HCT116 (cell line): ENCODE results near the gene DLK1. TPM values are rescaled to one million over a fixed set of nuclear protein-coding genes. Genes with fewer than 3 reads are reported as not detected.

Experiments
- ATAC-seq: fragments of 200-7000 bp; cut with Tn5 transposase; 2 replicates; pipeline ENCODE4 v1.9.1; 2020; ENCODE audit warnings: mild to moderate bottlenecking, moderate library complexity
- BruUV-seq: library from RNA; stranded (reverse); fragments of 400-500 nt; replicated peaks from 2 replicates; lab custom pipeline; 2021; lab: Mats Ljungman, UMichigan
- CTCF ChIA-PET: fragments of 300-600 bp; sonication (Branson Sonifier 250); formaldehyde crosslinking; loops from one replicate; lab custom pipeline; 2021; ENCODE audit warnings: antibody characterized with exemption; lab: Charles Lee
- POLR2A ChIA-PET: fragments of 300-600, 350-600 bp; sonication (Branson Sonifier 250); formaldehyde crosslinking; loops from one replicate; lab custom pipeline; 2021; ENCODE audit warnings: antibody characterized with exemption; lab: Charles Lee
- RAD21 ChIA-PET, 2 experiments: fragments of 300-600 bp; sonication (Branson Sonifier 250); formaldehyde crosslinking; loops; one replicate each; lab custom pipeline; 2023; ENCODE audit warnings: low total read pairs in 2 of 2; ENCODE audit not compliant: uncharacterized antibody in 2 of 2, unreplicated experiment in 2 of 2, low non-redundant PET in 1 of 2; lab: Charles Lee
- DNase-seq: peaks from one replicate; pipeline ENCODE4 v3.0.0-alpha.2; 2010; ENCODE audit warnings: low read depth, low spot score
- H2AFZ ChIP-seq: fragments of 200-600 bp; shearing (Covaris generic), sonication (generic); 2 replicates; pipeline ENCODE4 v1.6.1; 2017; ENCODE audit warnings: low read depth, mixed run types, mixed read lengths, antibody characterized with exemption, low read length; ENCODE audit not compliant: poor library complexity, severe bottlenecking
- H3K27ac ChIP-seq: 2 replicates; pipeline ENCODE4 v1.5.1; 2012; ENCODE audit warnings: low read depth, low read length
- H3K27me3 ChIP-seq: fragments of 200-600 bp; sonication (generic); 2 replicates; pipeline ENCODE4 v1.6.1; 2016; ENCODE audit warnings: mixed run types, low read length, mixed read lengths; ENCODE audit not compliant: insufficient read depth
- H3K36me3 ChIP-seq, 2 experiments: fragments of 200-500 bp in 1 of 2; fragments of 200-600 bp in 1 of 2; sonication (Bioruptor generic) in 1 of 2; sonication (generic) in 1 of 2; 2 replicates each; pipeline versions ENCODE4 v1.5.1 to v1.6.1; 2014 to 2016; ENCODE audit warnings: low read length in 2 of 2, inconsistent platforms in 1 of 2, mixed read lengths in 1 of 2, mixed run types in 1 of 2; ENCODE audit not compliant: insufficient read depth in 2 of 2, control insufficient read depth in 1 of 2
- H3K4me1 ChIP-seq, 2 experiments: fragments of 200-600 bp in 1 of 2; sonication (generic) in 1 of 2; 2 replicates each; pipeline versions ENCODE4 v1.5.1 to v1.6.1; 2012 to 2017; ENCODE audit warnings: low read length in 2 of 2, inconsistent platforms in 1 of 2, mild to moderate bottlenecking in 1 of 2, mixed read lengths in 1 of 2, mixed run types in 1 of 2, moderate library complexity in 1 of 2; ENCODE audit not compliant: insufficient read depth in 2 of 2, control insufficient read depth in 1 of 2
- H3K4me2 ChIP-seq: fragments of 200-600 bp; sonication (generic); 2 replicates; pipeline ENCODE4 v1.6.1; 2017; ENCODE audit warnings: mixed run types, low read length, mixed read lengths
- H3K4me3 ChIP-seq, 2 experiments: fragments of 200-600 bp in 1 of 2; sonication (generic) in 1 of 2; replicated peaks in 1 of 2; 2 replicates each; pipeline ENCODE4 v1.5.1; 2011 to 2016; ENCODE audit warnings: low read length in 2 of 2, control low read depth in 1 of 2, low read depth in 1 of 2, mild to moderate bottlenecking in 1 of 2, mixed read lengths in 1 of 2, mixed run types in 1 of 2
- H3K79me2 ChIP-seq: fragments of 200-600 bp; sonication (generic); 2 replicates; pipeline ENCODE4 v1.6.1; 2017; ENCODE audit warnings: mild to moderate bottlenecking, mixed run types, low read length, moderate library complexity, mixed read lengths; ENCODE audit not compliant: insufficient read depth
- H3K9ac ChIP-seq: fragments of 200-600 bp; sonication (generic); 2 replicates; pipeline ENCODE4 v1.6.1; 2016; ENCODE audit warnings: low read length, mixed read lengths
- H3K9me2 ChIP-seq: fragments of 200-600 bp; sonication (generic), shearing (Covaris generic); 2 replicates; pipeline ENCODE4 v1.6.1; 2017; ENCODE audit warnings: mixed run types, mild to moderate bottlenecking, moderate library complexity; ENCODE audit not compliant: insufficient read depth
- H3K9me3 ChIP-seq, 2 experiments: fragments of 200-500 bp in 1 of 2; fragments of 200-600 bp in 1 of 2; sonication (Bioruptor generic) in 1 of 2; sonication (generic) in 1 of 2; 2 replicates each; pipeline ENCODE4 v1.6.1; 2014 to 2017; ENCODE audit warnings: low read length in 2 of 2, mixed read lengths in 2 of 2, inconsistent platforms in 1 of 2, low read depth in 1 of 2, mild to moderate bottlenecking in 1 of 2, mixed run types in 1 of 2, moderate library complexity in 1 of 2; ENCODE audit not compliant: control insufficient read depth in 1 of 2, insufficient read depth in 1 of 2
- H4K20me1 ChIP-seq: fragments of 200-600 bp; sonication (generic), shearing (Covaris generic); 2 replicates; pipeline ENCODE4 v1.6.1; 2017; ENCODE audit warnings: mixed run types, mild to moderate bottlenecking, moderate library complexity; ENCODE audit not compliant: insufficient read depth
- CBX3 ChIP-seq: IDR thresholded peaks from 2 replicates; pipeline ENCODE4 v1.6.1; 2012; ENCODE audit warnings: low read depth
- CTCF ChIP-seq, 3 experiments: fragments of 200-600 bp in 1 of 3; sonication (generic) in 1 of 3; IDR thresholded peaks in 2 of 3; conservative IDR thresholded peaks in 1 of 3; 2 replicates each; pipeline ENCODE4 v1.5.1; 2012 to 2017; ENCODE audit warnings: low read depth in 2 of 3, low read length in 2 of 3, antibody characterized with exemption in 1 of 3, borderline replicate concordance in 1 of 3, control low read depth in 1 of 3, mild to moderate bottlenecking in 1 of 3, mixed read lengths in 1 of 3, mixed run types in 1 of 3, moderate library complexity in 1 of 3; ENCODE audit not compliant: insufficient read depth in 1 of 3
- EGR1 ChIP-seq: IDR thresholded peaks from 2 replicates; pipeline ENCODE4 v1.6.1; 2012; ENCODE audit warnings: low read depth
- EZH2phosphoT487 ChIP-seq: fragments of 200-600 bp; IDR thresholded peaks from 2 replicates; pipeline ENCODE4 v1.6.1; 2018; ENCODE audit warnings: antibody characterized with exemption, borderline replicate concordance
- FOSL1 ChIP-seq: IDR thresholded peaks from 2 replicates; pipeline ENCODE4 v1.6.1; 2012; ENCODE audit warnings: low read depth
- JUND ChIP-seq: IDR thresholded peaks from 2 replicates; pipeline ENCODE4 v1.6.1; 2012
- POLR2A ChIP-seq: IDR thresholded peaks from 2 replicates; pipeline ENCODE4 v1.7.0; 2011; ENCODE audit warnings: borderline replicate concordance; ENCODE audit not compliant: insufficient read depth, insufficient read length; ENCODE audit errors: extremely low read depth
- POLR2AphosphoS5 ChIP-seq: IDR thresholded peaks from 2 replicates; pipeline ENCODE4 v1.6.1; 2011; ENCODE audit warnings: mild to moderate bottlenecking, low read depth, low read length, moderate library complexity
- SIN3A ChIP-seq: IDR thresholded peaks from 2 replicates; pipeline ENCODE4 v1.6.1; 2012; ENCODE audit warnings: low read depth
- SP1 ChIP-seq: IDR thresholded peaks from 2 replicates; pipeline ENCODE4 v1.6.1; 2012; ENCODE audit warnings: low read depth
- TCF7L2 ChIP-seq: IDR thresholded peaks from 2 replicates; pipeline ENCODE4 v1.7.0; 2011; ENCODE audit warnings: borderline replicate concordance, inconsistent platforms; ENCODE audit not compliant: insufficient read depth, insufficient read length; ENCODE audit errors: extremely low read depth
- ZBTB33 ChIP-seq: IDR thresholded peaks from 2 replicates; pipeline ENCODE4 v1.6.1; 2011; ENCODE audit warnings: mild to moderate bottlenecking, low read length, moderate library complexity; ENCODE audit not compliant: insufficient replicate concordance; ENCODE audit errors: extremely low read depth
- ZFX ChIP-seq: fragments of 450-650 bp; IDR thresholded peaks from 2 replicates; pipeline ENCODE4 v1.6.1; 2017
- ZNF274 ChIP-seq: fragments of 200-500 bp; sonication (Bioruptor generic); IDR thresholded peaks from 2 replicates; pipeline ENCODE4 v1.6.1; 2014; ENCODE audit warnings: mild to moderate bottlenecking, low read depth, low read length, inconsistent platforms
- intact Hi-C: fragments of 100-400 bp; cut with micrococcal nuclease; formaldehyde crosslinking; loops from 2 replicates; pipeline ENCODE4 v1.10.0; 2022
- total RNA-seq: library from RNA; stranded (reverse); gene quantifications from one replicate; pipeline ENCODE4 v1.2.1, GENCODE V29; 2021; ENCODE audit not compliant: unreplicated experiment
- TF ChIP-seq, protein P1 (sequence below): IDR thresholded peaks from 2 replicates; pipeline ENCODE4 v1.6.1; 2012
- TF ChIP-seq, protein P2 (sequence below): IDR thresholded peaks from 2 replicates; pipeline ENCODE4 v1.6.1; 2012

The DLK1 gene
- total RNA-seq, 1 experiment from 2014 or later = 1.5 TPM

GRCh38 chr14:100767788-100768536 is 41.3 kb downstream of the DLK1 start:
- no peaks in the 10 kb centered on the region for H3K79me2 ChIP-seq
- RAD21 ChIA-PET = no interaction called here
- ATAC-seq = no peak
- H3K4me2 ChIP-seq = no peak overlapping the region
- peaks cover 5% of the 10 kb centered on the region; the same call in 1 of the 2 replicates for H3K27me3 ChIP-seq
- POLR2A ChIA-PET = no interaction called here
- no peak overlapping the region for H3K27ac ChIP-seq
- H3K4me1 ChIP-seq = no peaks in the 10 kb centered on the region
- CTCF ChIA-PET = no interaction called here
- H3K4me3 ChIP-seq = no peak overlapping the region
- H2AFZ ChIP-seq = no peak overlapping the region
- H3K9me3 ChIP-seq = no peaks in the 10 kb centered on the region
- BruUV-seq = no TSS peak
- intact Hi-C loops = no loop called here
- no peaks in the 10 kb centered on the region for H3K9me2 ChIP-seq
- DNase-seq = no peak
- H3K36me3 ChIP-seq = no peaks in the 10 kb centered on the region
- H4K20me1 ChIP-seq = no peaks in the 10 kb centered on the region
- TF ChIP-seq SIN3A (no peak), ZFX (no peak), POLR2A (no peak), POLR2AphosphoS5 (no peak), ZNF274 (no peak), CTCF (IDR thresholded peaks at IDR 0.05 in 2 of 3, conservative IDR thresholded peaks at IDR 0.05 in 1 of 3; ENCODE audit: borderline replicate concordance in 1 of 3, insufficient read depth in 1 of 3, low read depth in 2 of 3, low read length in 2 of 3) (no peak), ZBTB33 (no peak), FOSL1 (no peak), SP1 (no peak), TCF7L2 (no peak), JUND (no peak), EZH2phosphoT487 (no peak), EGR1 (no peak), CBX3 (no peak)
- TF ChIP-seq, protein P1, sequence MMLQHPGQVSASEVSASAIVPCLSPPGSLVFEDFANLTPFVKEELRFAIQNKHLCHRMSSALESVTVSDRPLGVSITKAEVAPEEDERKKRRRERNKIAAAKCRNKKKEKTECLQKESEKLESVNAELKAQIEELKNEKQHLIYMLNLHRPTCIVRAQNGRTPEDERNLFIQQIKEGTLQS = no peak
- TF ChIP-seq, protein P2, sequence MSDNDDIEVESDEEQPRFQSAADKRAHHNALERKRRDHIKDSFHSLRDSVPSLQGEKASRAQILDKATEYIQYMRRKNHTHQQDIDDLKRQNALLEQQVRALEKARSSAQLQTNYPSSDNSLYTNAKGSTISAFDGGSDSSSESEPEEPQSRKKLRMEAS = no peak
- no peak overlapping the region for H3K9ac ChIP-seq
